ENCODE measurements around the gene PRKACA.

The PRKACA gene

DNA sequence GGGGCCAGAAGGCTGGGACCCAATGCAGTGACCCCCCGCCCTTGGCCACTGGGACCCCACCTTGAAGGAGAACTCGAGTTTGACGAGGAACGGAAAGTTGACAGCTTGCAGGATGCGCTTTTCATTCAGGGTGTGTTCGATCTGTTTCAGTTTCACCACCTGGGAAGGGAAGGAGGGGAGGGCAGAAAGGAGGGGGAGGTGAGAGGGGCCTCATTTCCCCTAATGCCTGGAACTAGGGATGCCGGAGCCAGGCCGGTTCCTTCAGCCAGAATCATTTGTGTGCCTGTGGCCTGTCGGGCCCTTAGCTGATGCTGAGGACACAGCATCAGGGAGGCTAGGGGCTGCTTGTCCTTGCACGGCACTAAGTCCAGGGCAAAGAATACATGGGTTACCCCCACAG lies 14.8 kb downstream of the PRKACA start:
- H3K4me3 ChIP-seq (ENCODE audit: low read length) = no peak overlapping the region
- DNase-seq (ENCODE audit: low read depth, low spot score) = no peak

DNA sequence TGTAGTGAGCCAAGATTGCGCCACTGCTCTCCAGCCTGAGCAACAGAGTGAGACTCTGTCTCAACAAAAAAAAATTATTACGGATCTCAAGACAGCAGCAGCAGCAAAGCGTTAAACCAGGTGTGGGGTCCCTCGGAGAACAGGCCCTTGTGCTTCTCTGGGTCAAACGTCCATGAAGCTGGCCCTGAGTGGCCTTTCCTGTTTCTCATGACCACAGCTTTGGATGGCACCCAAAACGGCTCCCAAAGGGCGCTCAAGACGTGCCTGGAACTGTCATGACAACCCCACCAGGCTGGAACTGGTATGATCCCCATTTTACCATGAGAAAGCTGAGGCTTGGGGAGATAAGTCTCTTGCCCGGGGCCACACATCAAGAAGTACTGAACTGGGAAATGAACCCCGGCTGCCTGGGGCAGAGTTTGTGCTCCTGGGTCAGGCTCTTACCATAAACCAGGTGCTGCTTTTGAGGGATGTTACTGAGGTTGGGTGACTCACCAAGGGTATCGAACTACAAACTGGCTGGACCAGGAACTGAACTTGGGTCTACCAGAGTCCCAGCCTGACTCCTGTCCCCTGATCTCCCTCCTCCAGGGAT lies 15.4 kb downstream of the PRKACA start:
- H3K4me3 ChIP-seq (ENCODE audit: low read length) = no peak overlapping the region
- DNase-seq (ENCODE audit: low read depth, low spot score) = no peak

DNA sequence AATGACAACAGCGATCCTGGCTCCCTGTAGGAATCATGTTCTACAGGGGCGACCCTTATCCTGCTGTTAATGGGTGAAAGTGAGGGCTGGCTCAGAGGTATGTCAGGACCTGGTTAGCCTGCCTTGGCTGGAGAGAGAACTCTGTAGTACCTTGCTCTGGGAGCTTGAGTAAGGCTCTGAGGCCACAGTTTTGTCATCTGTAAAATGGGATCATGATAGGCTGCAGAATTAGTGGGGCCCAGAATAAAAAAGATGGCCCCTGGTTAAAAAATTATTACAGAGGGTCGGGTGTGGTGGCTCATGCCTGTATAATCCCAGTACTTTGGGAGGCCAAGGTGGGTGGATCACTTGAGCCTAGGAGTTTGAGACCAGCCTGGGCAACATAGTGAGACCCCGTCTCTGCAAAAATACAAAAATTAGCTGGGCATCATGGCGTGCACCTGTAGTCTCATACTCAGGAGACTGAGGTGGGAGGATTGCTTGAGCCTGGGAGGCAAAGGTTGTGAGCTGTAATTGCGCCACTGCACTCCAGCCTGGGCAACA lies 16.5 kb downstream of the PRKACA start:
- no peak for DNase-seq (ENCODE audit: low read depth, low spot score)

DNA sequence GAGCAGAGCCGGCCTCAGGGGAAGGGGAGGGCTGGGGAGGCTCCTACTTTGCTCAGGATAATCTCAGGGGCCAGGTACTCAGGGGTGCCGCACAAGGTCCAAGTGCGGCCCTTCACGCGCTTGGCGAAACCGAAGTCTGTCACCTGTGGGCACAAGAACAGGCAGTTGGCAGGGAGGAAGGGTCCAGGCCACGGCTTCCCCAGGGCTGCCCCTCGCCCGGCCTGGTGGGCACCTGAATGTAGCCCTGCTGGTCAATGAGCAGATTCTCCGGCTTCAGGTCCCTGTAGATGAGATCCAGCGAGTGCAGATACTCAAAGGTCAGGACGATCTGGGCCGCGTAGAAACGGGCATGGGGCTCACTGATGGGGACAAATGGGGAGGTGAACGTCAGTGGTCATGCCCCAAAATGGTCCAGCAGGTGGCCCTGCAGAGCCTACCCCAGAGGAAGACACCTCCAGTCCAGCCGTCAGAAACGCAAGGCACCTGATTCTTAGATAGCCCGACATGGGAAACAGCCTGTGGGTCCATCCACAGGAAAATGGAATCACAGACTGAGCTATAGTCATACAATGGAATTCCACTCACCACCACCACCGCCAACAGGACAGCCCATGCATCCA lies 19.9 kb downstream of the PRKACA start:
- H3K4me3 ChIP-seq (ENCODE audit: low read length) = no peak overlapping the region
- no peak for DNase-seq (ENCODE audit: low read depth, low spot score)

More for the DNA sequence above, 16.5 kb downstream of the PRKACA start:
- H3K4me3 ChIP-seq (ENCODE audit: low read length) = no peak overlapping the region

DNA sequence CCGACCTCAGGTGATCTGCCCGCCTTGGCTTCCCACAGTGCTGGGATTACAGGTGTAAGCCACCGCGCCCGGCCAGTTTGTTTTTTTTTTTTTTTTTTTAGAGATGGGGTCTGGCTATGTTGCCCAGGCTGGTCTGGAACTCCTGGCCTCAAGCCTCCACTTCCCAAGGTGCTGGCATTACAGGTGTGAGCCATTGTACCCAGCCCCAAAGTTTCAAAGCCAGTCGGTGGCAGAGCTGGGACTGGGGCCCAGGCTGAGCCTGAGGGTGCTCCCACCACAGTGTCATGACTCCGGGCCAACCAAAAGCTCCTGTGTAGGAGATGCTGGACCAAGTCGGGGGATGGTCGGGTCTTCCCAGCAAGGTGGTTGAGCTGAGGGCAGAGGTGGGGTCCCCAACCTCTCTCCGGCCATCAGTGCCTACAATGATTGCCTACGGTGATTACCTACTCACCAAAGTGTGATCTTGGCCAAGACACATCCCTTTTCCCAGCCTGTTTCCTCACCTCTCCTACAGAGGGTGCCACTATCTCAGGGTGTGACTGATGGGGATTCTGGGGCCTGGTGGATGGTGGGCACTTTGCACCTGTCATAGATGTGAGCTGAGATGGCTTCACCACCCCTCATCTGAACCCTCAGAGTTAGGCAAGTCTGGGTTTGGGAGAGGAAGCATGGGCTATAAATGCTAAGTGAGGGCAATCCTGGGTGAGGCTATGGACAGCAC lies 21.1 kb downstream of the PRKACA start:
- H3K4me3 ChIP-seq (ENCODE audit: low read length) = no peak overlapping the region
- no peak for DNase-seq (ENCODE audit: low read depth, low spot score)

DNA sequence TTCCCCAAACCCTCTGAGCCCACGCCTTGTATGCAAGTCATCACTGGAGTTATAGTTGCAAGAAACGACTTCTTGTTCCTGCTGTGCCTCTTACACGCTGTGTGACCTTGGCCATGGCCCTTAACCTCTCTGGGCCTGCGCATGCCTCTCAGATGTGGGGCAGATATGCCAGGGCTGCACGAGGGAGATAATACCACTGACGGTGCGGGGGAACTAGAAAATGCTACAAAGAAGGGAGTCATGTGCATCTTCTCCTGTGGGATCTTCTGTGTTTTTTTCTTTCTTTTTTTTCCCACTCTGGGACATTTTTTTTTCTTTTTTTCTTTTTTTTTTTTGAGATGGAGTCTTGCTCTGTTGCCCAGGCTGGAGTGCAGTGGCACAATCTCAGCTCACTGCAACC lies 22.7 kb downstream of the PRKACA start:
- H3K4me3 ChIP-seq (ENCODE audit: low read length) = no peak overlapping the region
- DNase-seq (ENCODE audit: low read depth, low spot score) = no peak

DNA sequence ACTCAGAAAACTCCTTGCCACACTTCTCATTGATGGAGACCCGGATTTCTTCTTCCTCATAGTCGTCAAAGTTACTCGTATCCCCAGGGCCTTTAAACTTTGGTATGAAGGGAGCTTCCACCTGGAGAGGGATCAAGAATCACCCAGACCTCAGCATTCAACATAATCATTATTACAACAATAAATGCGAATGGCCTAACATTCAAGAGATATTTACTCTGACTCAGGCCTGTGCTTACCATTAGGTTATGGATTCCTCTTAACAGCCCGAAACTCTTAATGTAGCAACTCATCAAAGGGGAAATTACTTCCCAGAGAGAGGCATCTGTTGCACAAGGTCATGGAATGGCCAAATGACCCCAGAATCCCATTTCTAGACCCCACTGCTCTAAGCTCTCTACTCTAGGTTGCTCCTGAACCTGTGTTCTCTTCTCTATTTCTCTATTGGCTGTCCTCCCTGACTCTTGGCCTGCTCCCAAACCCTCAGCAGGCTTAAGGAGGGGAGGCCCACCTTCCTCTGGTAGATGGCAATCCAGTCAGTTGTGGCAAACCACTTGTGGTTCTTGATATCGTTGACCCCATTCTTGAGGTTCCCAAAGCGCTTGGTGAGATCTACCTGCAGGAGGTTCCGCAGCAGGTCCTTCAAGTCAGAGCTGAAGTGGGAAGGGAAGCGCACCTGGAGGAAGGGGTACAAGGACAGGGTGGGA lies 24.3 kb downstream of the PRKACA start:
- no peak overlapping the region for H3K4me3 ChIP-seq (ENCODE audit: low read length)
- no peak for DNase-seq (ENCODE audit: low read depth, low spot score)

DNA sequence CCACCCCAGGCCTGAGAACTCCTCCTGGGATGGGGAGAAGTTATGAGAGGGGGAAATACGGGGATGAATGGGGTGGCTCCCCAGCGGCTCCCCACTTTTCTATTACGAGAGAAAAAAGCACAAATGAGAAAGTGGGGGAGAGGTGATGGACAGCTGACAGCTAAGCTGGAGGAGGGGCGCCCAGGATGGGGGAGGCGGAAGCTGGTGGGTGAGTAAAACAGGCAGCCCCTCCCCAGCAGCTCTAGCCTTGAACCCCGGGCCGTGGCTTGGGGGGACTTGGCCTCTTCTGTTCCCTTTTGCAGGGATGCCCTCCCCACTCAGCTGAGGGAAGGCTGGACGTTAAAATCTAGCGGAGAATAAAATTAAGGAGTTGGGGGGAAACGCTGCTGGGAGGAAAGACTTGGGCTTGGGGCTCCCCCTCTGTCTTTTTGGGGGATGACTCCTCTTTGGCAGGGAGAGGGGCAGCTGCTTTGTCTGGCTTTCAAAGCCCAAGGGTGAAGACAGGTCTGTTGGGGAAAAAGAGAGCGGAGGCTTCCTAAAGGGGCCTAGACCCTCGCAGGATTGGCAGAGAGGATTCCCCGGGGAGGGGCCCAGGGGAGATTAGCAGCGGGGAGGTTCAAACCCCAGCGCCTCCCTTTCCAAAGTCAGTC lies 25.6 kb downstream of the PRKACA start:
- DNase-seq (ENCODE audit: low read depth, low spot score) = no peak
- H3K4me3 ChIP-seq (ENCODE audit: low read length) = peak overlapping the region; percentile 77

DNA sequence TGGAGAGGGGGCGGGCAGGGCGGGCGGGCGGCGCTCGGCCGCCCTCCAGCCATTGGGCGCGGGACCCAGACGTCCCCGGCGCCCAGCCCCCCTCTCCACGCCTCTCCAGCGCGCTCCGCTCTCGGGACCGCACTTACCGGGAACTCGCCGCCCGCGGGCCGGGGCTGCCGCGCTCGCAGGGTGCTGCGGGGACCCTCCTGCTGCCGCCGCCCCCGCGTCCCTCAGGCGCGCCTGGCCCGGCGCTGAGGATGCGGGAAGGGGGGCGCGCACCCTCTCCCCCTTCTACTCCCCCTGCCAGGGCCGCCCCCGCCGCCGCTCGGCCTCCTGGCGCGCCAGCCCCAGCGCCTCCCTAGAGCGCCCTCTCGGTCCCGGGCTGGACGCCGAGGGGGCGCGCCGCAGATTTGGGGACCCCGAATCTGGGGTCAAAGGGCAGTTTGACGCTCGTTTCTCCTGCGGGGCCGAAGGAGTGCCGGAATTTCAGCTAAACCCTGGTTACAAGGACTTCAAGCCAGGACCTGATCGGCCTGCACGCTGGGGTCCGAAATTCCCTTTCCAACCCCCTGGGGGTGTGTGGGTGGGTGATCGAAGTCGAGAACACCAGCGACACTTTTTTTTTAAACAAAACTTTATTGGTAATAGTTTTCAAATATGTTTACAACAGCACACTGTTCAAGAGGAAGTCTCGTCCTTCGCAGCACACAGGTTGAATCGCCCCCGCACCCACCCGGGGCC lies 26.3 kb downstream of the PRKACA start:
- peak; percentile 72 for DNase-seq (ENCODE audit: low read depth, low spot score)
- peak overlapping the region; percentile 77 for H3K4me3 ChIP-seq (ENCODE audit: low read length)

DNA sequence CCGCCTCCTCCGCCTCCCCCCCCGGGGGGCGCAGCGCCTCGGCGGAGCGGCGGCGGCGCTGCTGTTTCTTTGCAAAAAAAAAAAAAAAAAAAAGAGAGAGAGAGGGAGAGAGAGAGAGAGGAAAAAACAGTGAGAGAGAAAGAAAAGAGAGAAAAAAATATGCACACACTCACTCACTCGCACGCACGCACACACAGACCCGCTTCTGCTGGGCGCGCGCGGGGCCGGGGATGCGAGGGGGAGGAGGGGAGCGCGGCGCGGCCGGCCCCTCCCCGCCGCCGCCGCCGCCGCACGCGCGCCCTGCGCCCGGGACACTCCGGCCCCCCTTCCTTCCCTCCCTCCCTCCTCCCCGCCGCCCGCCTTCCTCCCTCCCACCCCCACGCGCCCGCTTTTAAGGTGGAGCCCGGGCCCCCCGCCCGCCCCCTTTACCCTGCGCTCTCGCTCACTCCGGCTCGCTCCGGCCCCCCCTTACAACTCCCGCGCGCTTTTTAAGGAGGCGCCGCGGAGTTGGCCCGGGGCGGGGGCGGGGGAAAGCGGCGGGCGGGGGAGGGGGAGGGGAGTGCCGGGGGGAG lies 27.0 kb downstream of the PRKACA start, which contains the start of gene SAMD1:
Gene SAMD1, minus strand, starts transcription at position 243 of the 572 bp plus-strand sequence.
- DNase-seq (ENCODE audit: low read depth, low spot score) = peak; percentile 86
- peak within 1 kb of the TSS; percentile 77 for H3K4me3 ChIP-seq (ENCODE audit: low read length)

DNA sequence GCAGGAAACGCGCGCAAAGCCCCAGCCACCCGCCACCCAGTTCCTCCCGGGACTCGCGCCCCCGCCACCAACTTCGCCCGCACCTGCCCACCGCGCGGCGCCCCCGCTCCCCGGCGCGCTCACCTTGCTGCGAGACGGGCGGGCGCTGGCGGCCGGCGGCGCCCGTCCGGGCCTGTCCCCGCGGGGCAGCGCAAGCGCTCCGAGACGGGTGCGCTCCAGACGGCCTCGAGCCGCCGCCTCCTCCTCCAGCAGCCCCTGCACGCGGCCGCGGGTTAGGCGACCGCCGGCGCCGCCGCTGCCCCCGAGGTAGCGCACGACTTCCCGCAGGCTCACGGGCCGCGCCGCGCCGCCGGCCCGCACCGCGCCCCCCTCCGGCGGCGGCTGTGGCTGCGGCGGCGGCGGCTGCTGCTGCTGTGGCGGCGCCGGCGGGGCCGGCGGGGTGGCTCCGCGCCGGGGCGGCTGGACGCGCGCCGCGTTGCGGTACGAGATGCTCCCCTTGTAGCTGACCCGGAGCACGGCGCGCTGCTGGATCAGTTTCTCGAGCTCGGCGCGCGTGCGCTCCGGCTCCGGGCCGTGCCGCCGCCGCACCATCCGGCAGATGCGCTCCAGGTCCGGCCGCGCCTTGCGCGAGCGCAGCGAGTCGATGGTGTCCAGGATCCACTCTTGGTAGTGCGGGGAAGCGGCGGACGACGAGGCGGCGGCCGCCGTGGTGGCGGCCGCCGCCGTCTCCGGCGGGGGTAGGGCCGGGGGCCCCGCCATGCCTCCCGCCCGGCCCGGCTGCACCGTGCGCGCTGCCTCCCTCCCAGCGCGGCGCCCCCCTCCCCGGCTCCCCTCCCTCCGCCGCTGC lies 27.7 kb downstream of the PRKACA start:
- H3K4me3 ChIP-seq (ENCODE audit: low read length) = peak overlapping the region; percentile 54
- no peak for DNase-seq (ENCODE audit: low read depth, low spot score)

DNA sequence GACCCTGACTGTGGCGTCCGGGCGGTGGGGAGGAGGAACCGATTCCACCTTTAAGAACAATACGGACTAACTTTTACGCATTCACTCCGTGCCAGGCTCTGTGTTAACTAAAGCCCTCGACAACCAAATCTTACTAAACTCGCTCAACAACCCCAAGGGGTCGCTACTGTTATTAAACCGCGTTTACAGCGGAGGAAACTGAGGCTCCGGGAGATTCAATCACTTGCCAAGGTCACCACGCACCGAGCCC lies 28.2 kb downstream of the PRKACA start:
- H3K4me3 ChIP-seq (ENCODE audit: low read length) = peak overlapping the region; percentile 54

DNA sequence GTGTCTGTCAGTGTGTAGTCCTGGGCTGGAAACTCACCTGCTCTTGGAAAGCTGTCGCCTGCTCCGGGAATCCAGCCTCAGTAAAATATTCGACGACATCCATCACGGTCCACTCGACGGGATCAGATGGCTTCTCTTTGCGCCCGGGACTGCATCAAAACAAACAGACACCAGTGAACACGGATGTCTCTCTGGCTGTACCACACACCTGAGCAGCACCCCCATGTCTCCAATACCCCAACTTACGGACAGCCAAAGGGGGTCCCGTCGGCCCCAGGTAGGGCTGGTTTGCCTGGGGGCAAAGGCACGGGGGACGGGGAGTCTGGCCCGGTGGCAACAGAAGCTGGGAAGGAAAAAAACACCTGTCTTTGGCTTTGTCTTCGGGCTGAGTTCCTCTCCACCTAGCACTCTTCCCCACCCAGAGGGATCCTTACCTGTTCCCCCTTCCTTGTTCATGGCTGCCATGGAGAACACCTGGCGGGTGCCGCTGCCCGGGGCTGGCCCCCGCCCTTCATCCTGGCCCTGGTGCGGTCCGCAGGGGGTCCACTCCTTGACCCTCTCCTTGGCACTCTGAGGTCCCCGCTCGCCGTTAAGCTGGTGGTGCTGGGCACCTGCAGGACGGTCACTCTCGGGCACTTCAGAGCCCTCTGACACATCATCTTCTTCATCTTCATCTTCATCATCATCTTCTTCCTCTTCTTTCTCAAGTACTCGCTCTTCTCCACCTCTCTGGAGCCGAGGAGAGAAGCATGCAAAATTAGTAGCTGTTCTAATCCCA lies 28.7 kb downstream of the PRKACA start:
- no peak overlapping the region; the same call in 1 of the 2 replicates for H3K4me3 ChIP-seq (ENCODE audit: low read length)
- no peak for DNase-seq (ENCODE audit: low read depth, low spot score)

More for the DNA sequence above, 28.2 kb downstream of the PRKACA start:
- DNase-seq (ENCODE audit: low read depth, low spot score) = no peak

DNA sequence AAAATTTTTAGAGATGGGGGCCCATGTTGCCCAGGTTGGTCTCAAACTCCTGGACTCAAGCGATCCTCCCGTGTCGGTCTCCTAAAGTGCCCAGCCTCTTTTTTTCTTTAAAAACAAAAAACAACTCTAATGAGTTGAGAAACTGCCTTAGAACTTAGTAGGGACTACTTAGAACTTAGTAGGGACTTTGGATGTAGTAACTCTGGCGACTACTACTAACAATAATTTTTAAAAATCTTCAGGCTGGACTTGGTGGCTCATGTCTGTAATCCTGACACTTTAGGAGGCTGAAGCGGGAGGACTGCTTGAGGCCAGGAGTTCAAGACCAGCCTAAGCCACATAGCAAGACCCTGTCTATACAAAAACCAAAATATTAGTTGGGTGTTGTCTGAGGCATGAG lies 31.5 kb downstream of the PRKACA start:
- DNase-seq (ENCODE audit: low read depth, low spot score) = no peak
- H3K4me3 ChIP-seq (ENCODE audit: low read length) = no peak overlapping the region

DNA sequence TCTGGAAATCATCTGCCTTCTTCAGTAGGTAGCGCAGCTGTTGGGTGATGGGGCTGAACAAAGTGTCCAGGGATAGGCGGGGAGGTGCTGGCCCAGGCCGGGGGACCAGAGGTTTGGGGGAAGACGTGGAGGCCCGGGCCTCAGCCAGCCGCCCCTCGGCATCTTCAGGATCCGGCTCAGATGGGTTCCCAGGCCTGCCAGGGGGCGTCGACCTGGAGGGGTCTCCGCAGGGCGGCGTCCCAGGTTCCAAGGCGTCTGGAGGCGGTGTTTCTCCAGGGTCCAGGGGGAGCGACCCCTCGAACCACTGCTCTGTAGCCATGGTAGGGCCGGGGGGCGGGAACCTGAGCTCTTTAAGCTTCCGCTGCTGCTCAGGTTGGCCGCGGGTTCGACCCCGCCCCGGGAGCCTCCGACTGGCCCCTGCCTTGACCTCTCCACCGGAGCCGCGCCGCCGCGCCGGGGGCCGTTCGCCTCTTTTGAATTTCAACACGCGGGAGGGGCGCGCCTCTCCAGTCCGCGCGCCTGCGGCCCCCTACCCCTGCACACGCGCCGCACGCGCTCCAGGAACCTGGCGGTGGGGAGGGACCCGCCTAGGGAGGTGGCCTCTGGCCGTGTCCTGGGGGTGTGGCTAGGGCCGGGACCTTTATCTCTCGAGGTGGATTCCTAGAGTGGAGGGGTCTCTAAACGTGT lies 32.1 kb downstream of the PRKACA start, which contains the start of gene C19orf67:
Gene C19orf67, minus strand, starts transcription at position 475 of the 687 bp plus-strand sequence. Its CDS starts 156 bp downstream, at position 319.
- H3K4me3 ChIP-seq (ENCODE audit: low read length) = no peak within 1 kb of the TSS
- DNase-seq (ENCODE audit: low read depth, low spot score) = no peak

DNA sequence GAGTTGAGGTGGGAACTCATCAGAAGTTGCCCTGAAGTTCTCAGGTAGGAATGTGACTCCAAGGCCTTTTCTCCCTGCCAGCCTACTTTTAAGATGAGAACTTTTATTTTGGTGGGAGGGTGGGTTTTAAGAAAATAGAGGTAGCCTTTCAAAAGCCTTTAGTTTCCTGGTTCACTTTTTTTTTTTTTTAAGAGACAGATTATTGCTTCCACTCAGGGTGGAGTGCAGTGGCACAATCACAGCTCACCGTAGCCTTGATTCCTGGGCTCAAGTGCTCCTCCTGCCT lies 34.9 kb downstream of the PRKACA start:
- no peak overlapping the region for H3K4me3 ChIP-seq (ENCODE audit: low read length)
- no peak for DNase-seq (ENCODE audit: low read depth, low spot score)
